ENCODE results near the gene SEMA4G. TPM values are rescaled to one million over a fixed set of nuclear protein-coding genes. Genes with fewer than 3 reads are reported as not detected.

The SEMA4G gene
- total and polyA plus RNA-seq, 2 of the 13 experiments (the other 11 are each of a cell fraction or from before 2014, with no cell fraction given) = 46.2 to 207 TPM

DNA sequence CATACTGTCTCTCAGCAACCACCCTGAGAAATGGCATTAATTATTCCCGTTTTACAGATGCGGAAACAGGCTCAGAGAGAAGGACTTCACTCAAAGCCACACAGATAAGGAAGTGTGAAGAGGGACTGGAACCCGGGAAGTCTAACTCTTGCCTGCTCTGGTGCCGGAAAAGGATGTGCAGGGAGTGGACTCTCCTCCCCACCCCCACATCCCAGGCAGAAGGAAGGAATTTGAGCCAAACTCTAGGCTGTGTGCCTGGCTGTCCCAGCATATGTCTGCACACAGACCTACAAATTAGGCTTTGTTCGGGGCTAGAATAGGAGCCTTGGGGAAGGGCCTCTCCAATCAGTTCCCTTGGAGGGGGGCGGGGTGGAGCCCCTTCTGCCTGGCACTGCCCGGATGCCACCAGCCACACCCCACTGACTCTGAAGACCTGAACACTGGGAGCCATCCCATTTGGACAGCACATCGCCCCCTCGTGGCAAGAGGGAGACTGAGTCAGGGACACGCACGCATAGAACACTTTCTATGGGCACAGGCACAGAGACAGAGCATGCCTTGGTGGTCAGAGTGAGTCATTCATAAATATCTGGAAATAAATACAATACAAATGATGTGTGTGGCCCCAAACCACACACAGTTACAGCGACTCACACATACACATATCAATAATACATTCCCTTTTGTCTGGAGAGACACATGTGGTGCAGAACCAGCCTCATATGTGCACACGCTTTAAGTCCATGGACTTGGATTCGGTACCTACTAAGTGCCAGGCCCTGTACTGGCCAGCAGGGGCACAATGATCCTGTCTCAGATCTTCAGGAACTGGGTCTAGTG lies 43.4 kb downstream of the SEMA4G start (continued):
- TF ChIP-seq, protein P1, sequence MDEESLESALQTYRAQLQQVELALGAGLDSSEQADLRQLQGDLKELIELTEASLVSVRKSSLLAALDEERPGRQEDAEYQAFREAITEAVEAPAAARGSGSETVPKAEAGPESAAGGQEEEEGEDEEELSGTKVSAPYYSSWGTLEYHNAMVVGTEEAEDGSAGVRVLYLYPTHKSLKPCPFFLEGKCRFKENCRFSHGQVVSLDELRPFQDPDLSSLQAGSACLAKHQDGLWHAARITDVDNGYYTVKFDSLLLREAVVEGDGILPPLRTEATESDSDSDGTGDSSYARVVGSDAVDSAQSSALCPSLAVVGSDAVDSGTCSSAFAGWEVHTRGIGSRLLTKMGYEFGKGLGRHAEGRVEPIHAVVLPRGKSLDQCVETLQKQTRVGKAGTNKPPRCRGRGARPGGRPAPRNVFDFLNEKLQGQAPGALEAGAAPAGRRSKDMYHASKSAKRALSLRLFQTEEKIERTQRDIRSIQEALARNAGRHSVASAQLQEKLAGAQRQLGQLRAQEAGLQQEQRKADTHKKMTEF (CRISPR knock-in tag; IDR thresholded peaks at IDR 0.05) = peak; percentile 40; the same call in 1 of the 2 replicates
- TF ChIP-seq, protein P2, sequence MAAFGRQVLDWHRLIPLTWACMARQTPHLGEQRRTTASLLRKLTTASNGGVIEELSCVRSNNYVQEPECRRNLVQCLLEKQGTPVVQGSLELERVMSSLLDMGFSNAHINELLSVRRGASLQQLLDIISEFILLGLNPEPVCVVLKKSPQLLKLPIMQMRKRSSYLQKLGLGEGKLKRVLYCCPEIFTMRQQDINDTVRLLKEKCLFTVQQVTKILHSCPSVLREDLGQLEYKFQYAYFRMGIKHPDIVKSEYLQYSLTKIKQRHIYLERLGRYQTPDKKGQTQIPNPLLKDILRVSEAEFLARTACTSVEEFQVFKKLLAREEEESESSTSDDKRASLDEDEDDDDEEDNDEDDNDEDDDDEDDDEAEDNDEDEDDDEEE (CRISPR knock-in tag; IDR thresholded peaks at IDR 0.05) = peak; percentile 71; the same call in 1 of the 2 replicates
- TF ChIP-seq RXRB (CRISPR knock-in tag; IDR thresholded peaks at IDR 0.05; ENCODE audit: borderline replicate concordance) (no peak), ZNF773 (CRISPR knock-in tag; IDR thresholded peaks at IDR 0.05; ENCODE audit: borderline replicate concordance) (no peak), ZNF383 (CRISPR knock-in tag; IDR thresholded peaks at IDR 0.05; ENCODE audit: borderline replicate concordance) (no peak), ADNP (CRISPR knock-in tag; IDR thresholded peaks at IDR 0.05) (no peak), ZMYM4 (CRISPR knock-in tag; IDR thresholded peaks at IDR 0.05) (peak; percentile 35; the same call in 1 of the 2 replicates), PCBP1 (IDR thresholded peaks at IDR 0.05; ENCODE audit: borderline replicate concordance, low read depth, low read length) (no peak), ZNF354B (CRISPR knock-in tag; IDR thresholded peaks at IDR 0.05) (no peak), KAT7 (CRISPR knock-in tag; IDR thresholded peaks at IDR 0.05; ENCODE audit: borderline replicate concordance) (no peak), ELF4 (CRISPR knock-in tag; IDR thresholded peaks at IDR 0.05; ENCODE audit: borderline replicate concordance) (no peak), NPAS2 (CRISPR knock-in tag; IDR thresholded peaks at IDR 0.05; ENCODE audit: borderline replicate concordance) (no peak), MTA3 (CRISPR knock-in tag; IDR thresholded peaks at IDR 0.05) (no peak), SMAD1 (CRISPR knock-in tag; IDR thresholded peaks at IDR 0.05; ENCODE audit: borderline replicate concordance, low read depth) (no peak), ZFP1 (CRISPR knock-in tag; IDR thresholded peaks at IDR 0.05) (no peak), KMT2A (CRISPR knock-in tag; IDR thresholded peaks at IDR 0.05) (0 out of 2 replicates have a peak, but pooled peaks have one; percentile 24), ZBTB7A (CRISPR knock-in tag; IDR thresholded peaks at IDR 0.05) (no peak), ZEB1 (IDR thresholded peaks at IDR 0.05; ENCODE audit: insufficient replicate concordance, low read depth) (no peak), HOXD1 (CRISPR knock-in tag; IDR thresholded peaks at IDR 0.05) (no peak), ELF3 (CRISPR knock-in tag; IDR thresholded peaks at IDR 0.05) (peak; percentile 48; the same call in 1 of the 2 replicates), TEAD2 (CRISPR knock-in tag; IDR thresholded peaks at IDR 0.05) (no peak), EHMT2 (IDR thresholded peaks at IDR 0.05; ENCODE audit: borderline replicate concordance, low read depth, low read length) (no peak)
- TF ChIP-seq, protein P3, sequence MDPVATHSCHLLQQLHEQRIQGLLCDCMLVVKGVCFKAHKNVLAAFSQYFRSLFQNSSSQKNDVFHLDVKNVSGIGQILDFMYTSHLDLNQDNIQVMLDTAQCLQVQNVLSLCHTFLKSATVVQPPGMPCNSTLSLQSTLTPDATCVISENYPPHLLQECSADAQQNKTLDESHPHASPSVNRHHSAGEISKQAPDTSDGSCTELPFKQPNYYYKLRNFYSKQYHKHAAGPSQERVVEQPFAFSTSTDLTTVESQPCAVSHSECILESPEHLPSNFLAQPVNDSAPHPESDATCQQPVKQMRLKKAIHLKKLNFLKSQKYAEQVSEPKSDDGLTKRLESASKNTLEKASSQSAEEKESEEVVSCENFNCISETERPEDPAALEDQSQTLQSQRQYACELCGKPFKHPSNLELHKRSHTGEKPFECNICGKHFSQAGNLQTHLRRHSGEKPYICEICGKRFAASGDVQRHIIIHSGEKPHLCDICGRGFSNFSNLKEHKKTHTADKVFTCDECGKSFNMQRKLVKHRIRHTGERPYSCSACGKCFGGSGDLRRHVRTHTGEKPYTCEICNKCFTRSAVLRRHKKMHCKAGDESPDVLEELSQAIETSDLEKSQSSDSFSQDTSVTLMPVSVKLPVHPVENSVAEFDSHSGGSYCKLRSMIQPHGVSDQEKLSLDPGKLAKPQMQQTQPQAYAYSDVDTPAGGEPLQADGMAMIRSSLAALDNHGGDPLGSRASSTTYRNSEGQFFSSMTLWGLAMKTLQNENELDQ (CRISPR knock-in tag; IDR thresholded peaks at IDR 0.05; ENCODE audit: borderline replicate concordance) = 0 out of 2 replicates have a peak, but pooled peaks have one; percentile 8
- TF ChIP-seq, protein P4, sequence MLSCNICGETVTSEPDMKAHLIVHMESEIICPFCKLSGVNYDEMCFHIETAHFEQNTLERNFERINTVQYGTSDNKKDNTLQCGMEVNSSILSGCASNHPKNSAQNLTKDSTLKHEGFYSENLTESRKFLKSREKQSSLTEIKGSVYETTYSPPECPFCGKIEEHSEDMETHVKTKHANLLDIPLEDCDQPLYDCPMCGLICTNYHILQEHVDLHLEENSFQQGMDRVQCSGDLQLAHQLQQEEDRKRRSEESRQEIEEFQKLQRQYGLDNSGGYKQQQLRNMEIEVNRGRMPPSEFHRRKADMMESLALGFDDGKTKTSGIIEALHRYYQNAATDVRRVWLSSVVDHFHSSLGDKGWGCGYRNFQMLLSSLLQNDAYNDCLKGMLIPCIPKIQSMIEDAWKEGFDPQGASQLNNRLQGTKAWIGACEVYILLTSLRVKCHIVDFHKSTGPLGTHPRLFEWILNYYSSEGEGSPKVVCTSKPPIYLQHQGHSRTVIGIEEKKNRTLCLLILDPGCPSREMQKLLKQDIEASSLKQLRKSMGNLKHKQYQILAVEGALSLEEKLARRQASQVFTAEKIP (CRISPR knock-in tag; IDR thresholded peaks at IDR 0.05; ENCODE audit: borderline replicate concordance) = no peak
